ENCODE measurements around the gene MOCOS. TPM values are rescaled to one million over a fixed set of nuclear protein-coding genes. Genes with fewer than 3 reads are reported as not detected.

Gene MOCOS
- total RNA-seq, 2 experiments from 2014 or later: 0.17 to 0.36 TPM

- CTCF ChIA-PET: interaction anchor here (6.3 to 9.3 kb wide), 2 partner anchors 191 to 270 kb away, joined by 71 to 133 read pairs; no protein-coding TSS in a partner anchor
These were observed 100.4 kb downstream of the MOCOS start for GRCh38 chr18:36287653-36288052.

GRCh38 chr18:36288689-36289088 lies 101.4 kb downstream of the MOCOS start:
- intact Hi-C loops (cut with micrococcal nuclease): no loop called here

More at GRCh38 chr18:36287653-36288052, 100.4 kb downstream of the MOCOS start:
- H3K4me3 Mint-ChIP-seq: no peak overlapping the region
- DNase-seq: no peak
- H3K36me3 Mint-ChIP-seq: no peaks in the 10 kb centered on the region
- H3K9me3 Mint-ChIP-seq: peaks cover 4% of the 10 kb centered on the region
- H3K4me1 Mint-ChIP-seq (ENCODE audit: low read depth): peaks cover 4% of the 10 kb centered on the region
- H3K27me3 Mint-ChIP-seq: peaks cover 28% of the 10 kb centered on the region
- H3K27ac Mint-ChIP-seq: no peak overlapping the region
- POLR2A ChIA-PET: no interaction called here
- intact Hi-C loops (cut with micrococcal nuclease): no loop called here

DNA sequence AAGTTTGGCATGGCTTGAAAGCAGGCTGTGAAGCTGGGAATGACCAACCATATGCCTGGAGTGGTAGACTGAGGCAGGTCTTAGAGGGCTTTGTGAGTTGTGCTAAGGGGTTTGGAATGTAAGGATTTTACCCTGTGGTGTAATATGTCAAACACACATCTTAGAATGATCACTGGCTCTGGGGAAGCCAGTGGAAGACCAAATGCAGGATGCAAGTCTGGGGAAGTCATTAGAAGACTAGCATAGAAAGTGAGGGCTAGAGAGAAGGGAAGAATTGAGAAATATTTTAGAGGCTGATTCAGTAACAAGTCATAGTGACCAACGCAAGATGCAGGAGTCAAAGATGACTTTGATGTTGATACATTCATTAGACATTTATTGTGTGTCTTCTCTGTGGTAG lies 106.7 kb downstream of the MOCOS start:
- Mint-ChIP-seq H3K9me3 (no peaks in the 10 kb centered on the region), H3K4me3 (no peak overlapping the region), H3K36me3 (no peaks in the 10 kb centered on the region), H3K27ac (no peak overlapping the region), H3K27me3 (peaks cover 17% of the 10 kb centered on the region), H3K4me1 (ENCODE audit: low read depth) (no peaks in the 10 kb centered on the region)
- POLR2A ChIA-PET: no interaction called here
- CTCF ChIA-PET: interaction anchor here (0.7 to 0.8 kb wide), 2 partner anchors 198 kb away, joined by 3 to 5 read pairs; no protein-coding TSS in a partner anchor
- intact Hi-C loops (cut with micrococcal nuclease): no loop called here
- no peak for DNase-seq

More at GRCh38 chr18:36288689-36289088, 101.4 kb downstream of the MOCOS start:
- Mint-ChIP-seq H3K27ac (no peak overlapping the region), H3K9me3 (peaks cover 4% of the 10 kb centered on the region), H3K4me3 (no peak overlapping the region), H3K36me3 (no peaks in the 10 kb centered on the region), H3K27me3 (peaks cover 26% of the 10 kb centered on the region), H3K4me1 (ENCODE audit: low read depth) (peaks cover 4% of the 10 kb centered on the region)
- ChIA-PET POLR2A (interaction anchor here (0.6 kb wide), 1 partner anchor 133 kb away, joined by 3 read pairs; no protein-coding TSS in a partner anchor), CTCF (interaction anchor here (1.2 to 9.3 kb wide), 2 partner anchors 192 to 532 kb away, joined by 3 to 133 read pairs; no protein-coding TSS in a partner anchor)
- no peak for DNase-seq

- DNase-seq: no peak
- no peaks in the 10 kb centered on the region for H3K4me1 Mint-ChIP-seq (ENCODE audit: low read depth)
- no peaks in the 10 kb centered on the region for H3K36me3 Mint-ChIP-seq
- no peaks in the 10 kb centered on the region for H3K9me3 Mint-ChIP-seq
- intact Hi-C loops (cut with micrococcal nuclease): no loop called here
- ChIA-PET POLR2A (no interaction called here), CTCF (interaction anchor here (0.8 to 2.0 kb wide), 2 partner anchors 9 to 199 kb away, joined by 5 to 8 read pairs; no protein-coding TSS in a partner anchor)
- H3K4me3 Mint-ChIP-seq: no peak overlapping the region
- H3K27ac Mint-ChIP-seq: no peak overlapping the region
- H3K27me3 Mint-ChIP-seq: peaks cover 18% of the 10 kb centered on the region
These were observed 107.9 kb downstream of the MOCOS start for GRCh38 chr18:36295214-36295613.

DNA sequence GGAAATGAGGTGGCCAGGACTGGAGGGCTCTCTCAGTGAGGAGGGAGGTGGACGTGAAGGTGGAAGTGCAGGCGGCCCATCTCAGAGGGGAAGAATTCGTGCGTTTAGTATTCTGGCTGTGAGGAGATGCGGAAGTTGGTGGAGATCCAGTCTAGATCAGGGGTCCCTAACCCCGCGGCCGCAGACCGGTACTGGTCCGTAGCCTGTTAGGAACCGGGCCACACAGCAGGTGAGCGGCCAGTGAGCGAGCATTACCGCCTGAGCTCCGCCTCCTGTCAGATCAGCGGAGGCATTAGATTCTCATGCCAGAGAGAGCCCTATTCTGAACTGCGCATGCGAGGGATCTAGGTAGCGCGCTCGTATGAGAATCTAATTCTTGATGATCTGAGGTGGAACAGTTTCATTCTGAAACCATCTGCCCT lies 108.6 kb downstream of the MOCOS start:
- no peaks in the 10 kb centered on the region for H3K9me3 Mint-ChIP-seq
- no peak overlapping the region for H3K4me3 Mint-ChIP-seq
- no peak for DNase-seq
- POLR2A ChIA-PET: no interaction called here
- no peak overlapping the region for H3K27ac Mint-ChIP-seq
- H3K4me1 Mint-ChIP-seq (ENCODE audit: low read depth): no peaks in the 10 kb centered on the region
- no peaks in the 10 kb centered on the region for H3K36me3 Mint-ChIP-seq
- CTCF ChIA-PET: interaction anchor here (2.0 kb wide), 1 partner anchor 10 kb away, joined by 8 read pairs; no protein-coding TSS in a partner anchor
- intact Hi-C loops (cut with micrococcal nuclease): no loop called here
- peaks cover 20% of the 10 kb centered on the region for H3K27me3 Mint-ChIP-seq

- ChIA-PET CTCF (no interaction called here), POLR2A (no interaction called here)
- H3K9me3 Mint-ChIP-seq: no peaks in the 10 kb centered on the region
- peak; percentile 24 for DNase-seq
- H3K4me1 Mint-ChIP-seq (ENCODE audit: low read depth): no peaks in the 10 kb centered on the region
- no peak overlapping the region for H3K4me3 Mint-ChIP-seq
- intact Hi-C loops (cut with micrococcal nuclease): no loop called here
- no peaks in the 10 kb centered on the region for H3K36me3 Mint-ChIP-seq
- no peak overlapping the region for H3K27ac Mint-ChIP-seq
- peaks cover 15% of the 10 kb centered on the region for H3K27me3 Mint-ChIP-seq
These were observed 109.5 kb downstream of the MOCOS start for GRCh38 chr18:36296650-36297416.

DNA sequence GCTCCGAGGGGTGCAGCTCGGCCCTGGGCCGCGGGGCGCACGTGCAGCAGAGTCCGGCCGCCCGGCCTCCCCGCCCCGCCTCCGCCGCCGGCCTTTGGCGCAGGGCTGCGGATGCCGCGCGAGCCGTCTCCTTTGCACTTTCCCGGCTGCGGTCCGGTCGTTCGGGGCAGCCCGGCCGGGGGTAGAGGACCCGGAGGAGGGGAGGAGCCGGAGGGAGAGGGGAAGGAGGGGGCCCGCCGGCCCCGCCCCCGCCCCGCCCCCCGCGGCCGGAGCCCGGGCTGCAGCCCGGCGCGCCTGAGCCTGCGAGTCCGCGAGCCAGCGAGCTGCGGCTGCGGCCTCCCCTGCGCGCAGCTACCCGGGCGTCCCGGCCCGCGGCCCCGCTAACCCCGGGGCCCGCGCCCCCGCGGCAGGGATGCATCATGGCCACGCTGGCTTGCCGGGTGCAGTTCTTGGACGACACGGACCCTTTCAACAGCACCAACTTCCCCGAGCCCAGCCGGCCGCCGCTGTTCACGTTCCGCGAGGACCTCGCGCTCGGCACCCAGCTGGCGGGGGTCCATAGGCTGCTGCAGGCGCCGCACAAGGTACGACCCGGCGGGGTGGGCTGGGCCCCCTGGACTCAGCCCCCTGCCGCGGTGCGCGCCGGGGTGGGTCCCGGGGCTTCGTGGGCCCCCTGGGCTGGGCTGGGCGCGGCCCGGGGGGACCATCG lies 110.3 kb downstream of the MOCOS start, which contains the start of gene FHOD3:
FHOD3 (plus strand) TSS at position 297 of the 709 bp plus-strand sequence; CDS start at position 420, 123 bp downstream.
- Mint-ChIP-seq H3K9me3 (no peaks in the 10 kb centered on the region), H3K27ac (no peak within 1 kb of the TSS), H3K4me1 (ENCODE audit: low read depth) (no peaks in the 10 kb centered on the region), H3K36me3 (no peaks in the 10 kb centered on the region), H3K27me3 (peaks cover 15% of the 10 kb centered on the region), H3K4me3 (no peak within 1 kb of the TSS)
- POLR2A ChIA-PET: no interaction called here
- CTCF ChIA-PET: no interaction called here
- intact Hi-C loops (cut with micrococcal nuclease): no loop called here
- DNase-seq: peak; percentile 12

- DNase-seq: no peak
- intact Hi-C loops (cut with micrococcal nuclease): no loop called here
- Mint-ChIP-seq H3K27me3 (peaks cover 20% of the 10 kb centered on the region), H3K9me3 (no peaks in the 10 kb centered on the region), H3K36me3 (no peaks in the 10 kb centered on the region), H3K27ac (no peak overlapping the region), H3K4me3 (no peak overlapping the region), H3K4me1 (ENCODE audit: low read depth) (no peaks in the 10 kb centered on the region)
- ChIA-PET POLR2A (no interaction called here), CTCF (interaction anchor here (1.0 kb wide), 1 partner anchor 14 kb away, joined by 3 read pairs; no protein-coding TSS in a partner anchor)
These were observed 110.9 kb downstream of the MOCOS start for GRCh38 chr18:36298126-36298741.

DNA sequence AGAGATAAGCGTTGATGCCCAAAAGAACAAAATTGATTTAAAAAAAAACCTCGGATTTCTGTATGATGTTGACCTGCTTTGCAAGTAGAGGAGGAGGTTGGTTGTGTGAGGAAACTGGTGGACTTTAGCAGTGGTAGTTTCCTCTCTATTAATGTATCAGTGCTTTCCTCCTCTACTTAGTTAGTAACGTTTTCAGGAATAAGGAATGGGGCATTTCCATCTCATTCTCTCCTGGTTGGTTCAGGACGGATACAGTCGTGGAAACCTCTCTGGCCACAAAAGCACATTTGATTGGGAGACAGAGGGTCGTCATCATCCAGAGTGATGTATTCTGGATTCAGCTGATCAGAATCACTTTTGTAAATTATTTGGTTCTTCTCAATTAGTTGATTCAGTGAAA lies 111.7 kb downstream of the MOCOS start:
- Mint-ChIP-seq H3K4me1 (ENCODE audit: low read depth) (no peaks in the 10 kb centered on the region), H3K27ac (no peak overlapping the region), H3K9me3 (no peaks in the 10 kb centered on the region), H3K4me3 (no peak overlapping the region), H3K27me3 (peaks cover 25% of the 10 kb centered on the region), H3K36me3 (no peaks in the 10 kb centered on the region)
- no peak for DNase-seq
- POLR2A ChIA-PET: no interaction called here
- intact Hi-C loops (cut with micrococcal nuclease): no loop called here
- CTCF ChIA-PET: interaction anchor here (1.0 kb wide), 1 partner anchor 15 kb away, joined by 3 read pairs; no protein-coding TSS in a partner anchor

- no peak for DNase-seq
- H3K27me3 Mint-ChIP-seq: peaks cover 27% of the 10 kb centered on the region
- no peaks in the 10 kb centered on the region for H3K36me3 Mint-ChIP-seq
- no peak overlapping the region for H3K4me3 Mint-ChIP-seq
- no peak overlapping the region for H3K27ac Mint-ChIP-seq
- CTCF ChIA-PET: no interaction called here
- no peaks in the 10 kb centered on the region for H3K4me1 Mint-ChIP-seq (ENCODE audit: low read depth)
- no peaks in the 10 kb centered on the region for H3K9me3 Mint-ChIP-seq
- intact Hi-C loops (cut with micrococcal nuclease): no loop called here
- POLR2A ChIA-PET: no interaction called here
These were observed 112.9 kb downstream of the MOCOS start for GRCh38 chr18:36300211-36300610.

DNA sequence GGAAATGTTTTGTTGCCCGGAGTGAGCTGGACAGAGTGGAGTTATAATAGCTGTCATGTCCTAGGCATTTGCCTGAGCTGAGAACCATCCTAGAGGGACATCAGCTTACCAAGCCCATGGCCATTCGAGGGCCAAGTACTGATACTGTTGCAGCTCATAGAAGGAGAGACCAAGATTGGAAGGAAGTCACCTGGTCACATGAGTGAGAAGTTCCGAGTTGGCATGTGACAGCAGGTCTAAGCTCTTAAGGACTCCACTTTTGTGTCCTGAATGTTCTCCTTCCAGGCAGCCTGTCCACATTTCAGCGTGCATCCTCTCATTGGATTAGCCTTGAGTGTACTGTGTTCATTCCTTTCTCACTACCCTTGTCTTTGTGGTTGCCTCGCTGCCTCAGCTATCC lies 114.6 kb downstream of the MOCOS start:
- POLR2A ChIA-PET: no interaction called here
- no peaks in the 10 kb centered on the region for H3K9me3 Mint-ChIP-seq

GRCh38 chr18:36302676-36303075 lies 115.4 kb downstream of the MOCOS start:
- POLR2A ChIA-PET: no interaction called here
- H3K36me3 Mint-ChIP-seq: no peaks in the 10 kb centered on the region
- no peak overlapping the region for H3K27ac Mint-ChIP-seq
- intact Hi-C loops (cut with micrococcal nuclease): no loop called here
- H3K4me1 Mint-ChIP-seq (ENCODE audit: low read depth): no peaks in the 10 kb centered on the region
- no peak for DNase-seq
- CTCF ChIA-PET: interaction anchor here (0.7 kb wide), 1 partner anchor 92 kb away, joined by 3 read pairs; no protein-coding TSS in a partner anchor
- H3K9me3 Mint-ChIP-seq: no peaks in the 10 kb centered on the region
- H3K27me3 Mint-ChIP-seq: peaks cover 42% of the 10 kb centered on the region
- no peak overlapping the region for H3K4me3 Mint-ChIP-seq

More for the DNA sequence above, 114.6 kb downstream of the MOCOS start:
- intact Hi-C loops (cut with micrococcal nuclease): no loop called here
- no peaks in the 10 kb centered on the region for H3K4me1 Mint-ChIP-seq (ENCODE audit: low read depth)
- H3K27me3 Mint-ChIP-seq: peaks cover 38% of the 10 kb centered on the region
- H3K27ac Mint-ChIP-seq: no peak overlapping the region
- no peak for DNase-seq
- H3K36me3 Mint-ChIP-seq: no peaks in the 10 kb centered on the region
- CTCF ChIA-PET: no interaction called here
- H3K4me3 Mint-ChIP-seq: no peak overlapping the region

Measured in activated CD4-positive, alpha-beta memory T cell treated with anti-CD3 and anti-CD28 coated beads for 36 hours (primary cell).